ENCODE data around the gene CBFA2T3. TPM values are rescaled to one million over a fixed set of nuclear protein-coding genes. Genes with fewer than 3 reads are reported as not detected.

CBFA2T3 gene
- total RNA-seq, 1 experiment from 2014 or later = 2.9 TPM

DNA sequence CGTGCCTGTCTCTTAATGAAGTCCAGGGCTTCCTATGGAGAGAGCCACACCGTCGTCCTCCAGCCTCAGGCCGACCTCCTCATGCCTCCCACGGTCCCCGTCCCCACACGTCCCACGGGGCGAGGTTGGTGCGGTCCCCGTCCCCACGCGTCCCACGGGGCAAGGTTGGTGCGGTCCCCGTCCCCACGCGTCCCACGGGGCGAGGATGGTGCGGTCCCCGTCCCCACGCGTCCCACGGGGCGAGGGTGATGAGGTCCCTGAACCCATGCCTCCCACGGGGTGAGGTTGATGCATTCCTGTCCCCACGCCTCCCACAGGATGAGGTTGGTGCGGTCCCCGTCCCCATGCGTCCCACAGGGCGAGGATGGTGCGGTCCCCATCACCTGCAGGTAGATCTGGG lies 141.2 kb downstream of the CBFA2T3 start:
- no peak overlapping the region for H3K4ac ChIP-seq (ENCODE audit: low read depth, low read length)

More for the DNA sequence above, 141.2 kb downstream of the CBFA2T3 start:
- TF ChIP-seq, protein P1, sequence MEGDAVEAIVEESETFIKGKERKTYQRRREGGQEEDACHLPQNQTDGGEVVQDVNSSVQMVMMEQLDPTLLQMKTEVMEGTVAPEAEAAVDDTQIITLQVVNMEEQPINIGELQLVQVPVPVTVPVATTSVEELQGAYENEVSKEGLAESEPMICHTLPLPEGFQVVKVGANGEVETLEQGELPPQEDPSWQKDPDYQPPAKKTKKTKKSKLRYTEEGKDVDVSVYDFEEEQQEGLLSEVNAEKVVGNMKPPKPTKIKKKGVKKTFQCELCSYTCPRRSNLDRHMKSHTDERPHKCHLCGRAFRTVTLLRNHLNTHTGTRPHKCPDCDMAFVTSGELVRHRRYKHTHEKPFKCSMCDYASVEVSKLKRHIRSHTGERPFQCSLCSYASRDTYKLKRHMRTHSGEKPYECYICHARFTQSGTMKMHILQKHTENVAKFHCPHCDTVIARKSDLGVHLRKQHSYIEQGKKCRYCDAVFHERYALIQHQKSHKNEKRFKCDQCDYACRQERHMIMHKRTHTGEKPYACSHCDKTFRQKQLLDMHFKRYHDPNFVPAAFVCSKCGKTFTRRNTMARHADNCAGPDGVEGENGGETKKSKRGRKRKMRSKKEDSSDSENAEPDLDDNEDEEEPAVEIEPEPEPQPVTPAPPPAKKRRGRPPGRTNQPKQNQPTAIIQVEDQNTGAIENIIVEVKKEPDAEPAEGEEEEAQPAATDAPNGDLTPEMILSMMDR (conservative IDR thresholded peaks at IDR 0.05) = no peak
- Histone ChIP-seq H2BK120ac (ENCODE audit: low read depth, low read length, poor library complexity, severe bottlenecking) (no peak overlapping the region), H2AFZ (ENCODE audit: low read length) (no peak overlapping the region), H3K23me2 (ENCODE audit: insufficient read length, low read depth, low read length, poor library complexity, severe bottlenecking) (no peaks in the 10 kb centered on the region), H3K27ac (ENCODE audit: insufficient read length, low read depth, low read length) (no peak overlapping the region), H3K4me2 (ENCODE audit: insufficient read depth, insufficient read length, low read length) (no peak overlapping the region), H2BK5ac (ENCODE audit: insufficient read length, low read length) (no peak overlapping the region), H3K4me1 (ENCODE audit: insufficient read depth, low read length) (no peaks in the 10 kb centered on the region), H4K20me1 (ENCODE audit: control insufficient read depth, insufficient read depth, insufficient read length) (no peaks in the 10 kb centered on the region), H2BK20ac (ENCODE audit: low read depth, low read length, poor library complexity, severe bottlenecking) (no peak overlapping the region), H2AK5ac (ENCODE audit: insufficient read length, low read length) (no peak overlapping the region), H3K23ac (ENCODE audit: insufficient read length, low read depth, low read length) (no peak overlapping the region), H3K14ac (ENCODE audit: insufficient read depth, low read length) (no peak overlapping the region), H2BK12ac (ENCODE audit: insufficient read length, low read depth, low read length) (no peak overlapping the region), H4K5ac (ENCODE audit: insufficient read length, low read depth, low read length) (no peak overlapping the region), H3K9me3 (ENCODE audit: control insufficient read depth, low read depth, low read length) (no peaks in the 10 kb centered on the region), H4K8ac (replicated peaks; ENCODE audit: insufficient read length, low read depth, low read length) (no peak overlapping the region), H3K79me1 (ENCODE audit: insufficient read depth, low read depth, low read length, poor library complexity, severe bottlenecking) (no peaks in the 10 kb centered on the region), H3K79me2 (ENCODE audit: insufficient read depth, low read length) (no peaks in the 10 kb centered on the region), H3K56ac (ENCODE audit: insufficient read length, low read depth, low read length) (no peak overlapping the region), H3K9ac (ENCODE audit: extremely low read depth, insufficient read length, low read length) (no peak overlapping the region), H3K18ac (ENCODE audit: insufficient read length, low read depth, low read length) (no peak overlapping the region), H3K27me3 (ENCODE audit: insufficient read depth, low read length) (no peaks in the 10 kb centered on the region), H2BK15ac (ENCODE audit: low read depth, low read length) (no peak overlapping the region), H4K91ac (ENCODE audit: insufficient read length, low read depth, low read length) (no peak overlapping the region), H3T11ph (ENCODE audit: low read length) (no peak overlapping the region)
- no peak overlapping the region for H3K27ac Mint-ChIP-seq
- no CpG with 5 or more reads among the region's 33 CpGs for WGBS (ENCODE audit: extremely low coverage, insufficient read length, low lambda C conversion rate)
- H3K36me3 Mint-ChIP-seq (ENCODE audit: insufficient read depth in 1 of 3, low read depth in 3 of 3) = peaks cover 4 to 16% (median 13%) of the 10 kb centered on the region in 3 experiments; a peak in 6 of 7 replicates
- no peaks in the 10 kb centered on the region for H3K27me3 Mint-ChIP-seq (ENCODE audit: low read depth)
- no peaks in the 10 kb centered on the region for H3K9me3 Mint-ChIP-seq
- DNase-seq = no peak
- no peaks in the 10 kb centered on the region for H3K4me1 Mint-ChIP-seq
- no peak overlapping the region for H3K4me3 Mint-ChIP-seq

All from H9 (cell line).